OCI-LY1 (cell line): ENCODE results near the gene ARHGAP6.

Source experiments
- CTCF ChIP-seq: fragments of 200-600 bp; sonication (generic), shearing (Covaris generic); IDR thresholded peaks from 2 replicates; pipeline ENCODE4 v1.5.1; 2017; ENCODE audit warnings: mild to moderate bottlenecking, antibody characterized with exemption, low read length, moderate library complexity, mixed read lengths
- EZH2 ChIP-seq: fragments of 200-600 bp; sonication (generic), shearing (Covaris generic); IDR thresholded peaks from 2 replicates; pipeline ENCODE4 v1.8.0; 2017; ENCODE audit warnings: borderline replicate concordance, mixed run types, mild to moderate bottlenecking, antibody characterized with exemption, low read length, moderate library complexity, mixed read lengths

- no peak for TF ChIP-seq CTCF
- TF ChIP-seq EZH2: no peak
Measured at GRCh38 chrX:11564546-11564945, 101.2 kb downstream of the ARHGAP6 start.
